Neural progenitor cell (in vitro differentiated cells): Measurements from ENCODE around the gene ARHGAP45. TPM values are rescaled to one million over a fixed set of nuclear protein-coding genes. Genes with fewer than 3 reads are reported as not detected.

ENCODE experiments used
- DNase-seq: peaks from one replicate; pipeline ENCODE4 v3.0.0-alpha.2; 2016; ENCODE audit warnings: low spot score
- H2AFZ ChIP-seq: fragments of 200-600 bp; sonication (generic); replicated peaks from 2 replicates; pipeline ENCODE4 v1.6.1; 2016; ENCODE audit warnings: antibody characterized with exemption
- H3F3A ChIP-seq: fragments of 200-600 bp; sonication (generic); 2 replicates; pipeline ENCODE4 v1.6.1; 2016; ENCODE audit warnings: antibody characterized with exemption, low read depth
- H3K27ac ChIP-seq: fragments of 200-600 bp; sonication (generic); 2 replicates; pipeline ENCODE4 v1.5.1; 2016; ENCODE audit warnings: mild to moderate bottlenecking
- H3K27me3 ChIP-seq: fragments of 200-600 bp; sonication (generic); 2 replicates; pipeline ENCODE4 v1.6.1; 2016; ENCODE audit warnings: mild to moderate bottlenecking, moderate library complexity
- H3K36me3 ChIP-seq: fragments of 200-600 bp; sonication (generic); 2 replicates; pipeline ENCODE4 v1.5.1; 2016
- H3K4me1 ChIP-seq: fragments of 200-600 bp; sonication (generic); 2 replicates; pipeline ENCODE4 v1.6.1; 2016; ENCODE audit warnings: mixed run types
- H3K4me2 ChIP-seq: fragments of 200-600 bp; sonication (generic); 2 replicates; pipeline ENCODE4 v1.6.1; 2016
- H3K4me3 ChIP-seq: fragments of 200-600 bp; sonication (generic); 2 replicates; pipeline ENCODE4 v1.5.1; 2016
- H3K79me2 ChIP-seq: fragments of 200-600 bp; sonication (generic); 2 replicates; pipeline ENCODE4 v1.6.1; 2016; ENCODE audit warnings: low read depth
- H3K9ac ChIP-seq: fragments of 200-600 bp; sonication (generic); 2 replicates; pipeline ENCODE4 v1.6.1; 2016
- H3K9me3 ChIP-seq: fragments of 200-600 bp; sonication (generic); 2 replicates; pipeline ENCODE4 v1.5.1; 2016; ENCODE audit warnings: low read depth
- H4K20me1 ChIP-seq: fragments of 200-600 bp; sonication (generic); 2 replicates; pipeline ENCODE4 v1.6.1; 2016; ENCODE audit warnings: low read depth
- H3K27ac Mint-ChIP-seq: 3 replicates; pipeline ENCODE4 v1.8.0; 2021; ENCODE audit warnings: mixed read lengths
- H3K27me3 Mint-ChIP-seq: 2 replicates; pipeline ENCODE4 v1.8.0; 2022; ENCODE audit warnings: low read depth, mild to moderate bottlenecking, inconsistent platforms, moderate library complexity, mixed read lengths; ENCODE audit not compliant: insufficient read depth
- H3K36me3 Mint-ChIP-seq: 3 replicates; pipeline ENCODE4 v1.8.0; 2021; ENCODE audit warnings: mixed read lengths
- H3K4me1 Mint-ChIP-seq: 3 replicates; pipeline ENCODE4 v1.8.0; 2021; ENCODE audit warnings: mixed read lengths
- H3K4me3 Mint-ChIP-seq: 3 replicates; pipeline ENCODE4 v1.8.0; 2021; ENCODE audit warnings: mild to moderate bottlenecking, moderate library complexity, mixed read lengths
- H3K9me3 Mint-ChIP-seq: 3 replicates; pipeline ENCODE4 v1.8.0; 2020; ENCODE audit warnings: mixed read lengths
- EZH2 ChIP-seq: fragments of 200-600 bp; sonication (generic); IDR thresholded peaks from 2 replicates; pipeline ENCODE4 v1.6.1; 2017; ENCODE audit warnings: antibody characterized with exemption, mild to moderate bottlenecking, moderate library complexity
- EZH2phosphoT487 ChIP-seq: fragments of 200-600 bp; sonication (generic); IDR thresholded peaks from 2 replicates; pipeline ENCODE4 v1.6.1; 2017; ENCODE audit warnings: antibody characterized with exemption
- total RNA-seq: library from RNA; depleted of rRNA; stranded (reverse); fragments of >200 nt; gene quantifications from 2 replicates; pipeline ENCODE4 v1.2.3, GENCODE V29; 2015; ENCODE audit warnings: low replicate concordance
- TF ChIP-seq, protein P1 (sequence below): fragments of 200-600 bp; sonication (generic); IDR thresholded peaks from 2 replicates; pipeline ENCODE4 v1.5.1; 2017; ENCODE audit warnings: antibody characterized with exemption, mild to moderate bottlenecking

ARHGAP45 gene
- total RNA-seq, 1 donor from 2014 or later: 9.6 TPM

DNA sequence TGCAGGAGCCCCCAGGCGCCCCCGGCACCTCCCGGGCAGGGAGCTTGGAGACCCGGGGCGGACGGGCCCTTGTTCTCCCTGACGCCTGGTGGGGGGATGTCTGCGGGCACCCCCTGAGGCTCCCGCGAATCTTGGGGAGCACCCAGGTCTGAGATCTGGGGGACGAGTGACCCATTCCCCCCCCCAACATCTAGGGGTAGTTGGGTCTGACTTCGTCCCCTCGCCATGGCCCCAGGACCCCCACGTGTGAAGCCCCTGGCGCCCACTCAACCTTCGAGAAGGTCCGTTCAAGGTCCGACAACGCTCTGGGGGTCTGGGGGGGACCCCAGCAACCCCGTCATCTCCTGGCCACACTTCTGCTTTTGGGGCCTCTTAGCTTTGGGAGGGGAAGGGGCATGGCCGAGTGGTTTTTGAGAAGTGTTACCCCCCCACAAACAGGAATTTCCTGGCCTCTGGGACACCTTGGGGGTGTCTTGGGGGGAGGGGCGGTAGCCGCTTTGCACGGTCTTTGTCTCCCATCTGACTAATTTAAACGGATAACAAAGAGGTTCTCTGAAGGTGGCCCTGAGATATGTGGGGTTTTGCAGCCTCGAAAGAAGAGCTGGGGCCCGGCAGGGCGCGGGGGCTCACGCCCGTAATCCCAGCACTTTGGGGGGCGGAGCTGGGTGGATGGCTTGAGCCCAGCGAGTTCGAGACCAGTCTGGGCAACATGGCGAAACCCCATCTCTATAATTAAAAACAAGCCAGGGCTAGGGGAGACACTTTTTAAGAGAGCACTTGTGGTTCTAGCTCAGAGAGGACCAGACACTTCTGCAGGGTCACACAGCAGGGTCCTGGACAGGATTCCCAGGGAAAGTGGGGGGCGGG is 40.0 kb upstream of the ARHGAP45 start:
- H3K4me2 ChIP-seq: peak overlapping the region; percentile 94
- peaks cover 51% of the 10 kb centered on the region for H3K79me2 ChIP-seq
- peaks cover 52% of the 10 kb centered on the region for H3F3A ChIP-seq
- peak overlapping the region; percentile 92 for H3K9ac ChIP-seq
- H2AFZ ChIP-seq: no peak overlapping the region
- Mint-ChIP-seq H3K36me3 (peaks cover 3% of the 10 kb centered on the region), H3K27me3 (peaks cover 3% of the 10 kb centered on the region), H3K4me3 (peak overlapping the region; percentile 96), H3K27ac (peak overlapping the region; percentile 99), H3K4me1 (peaks cover 12% of the 10 kb centered on the region), H3K9me3 (no peaks in the 10 kb centered on the region)
- H3K4me1 ChIP-seq: no peaks in the 10 kb centered on the region
- no peaks in the 10 kb centered on the region for H3K36me3 ChIP-seq
- peak; percentile 81 for DNase-seq
- peak overlapping the region; percentile 95 for H3K27ac ChIP-seq
- no peaks in the 10 kb centered on the region for H3K27me3 ChIP-seq
- H3K9me3 ChIP-seq: no peaks in the 10 kb centered on the region
- TF ChIP-seq, protein P1, sequence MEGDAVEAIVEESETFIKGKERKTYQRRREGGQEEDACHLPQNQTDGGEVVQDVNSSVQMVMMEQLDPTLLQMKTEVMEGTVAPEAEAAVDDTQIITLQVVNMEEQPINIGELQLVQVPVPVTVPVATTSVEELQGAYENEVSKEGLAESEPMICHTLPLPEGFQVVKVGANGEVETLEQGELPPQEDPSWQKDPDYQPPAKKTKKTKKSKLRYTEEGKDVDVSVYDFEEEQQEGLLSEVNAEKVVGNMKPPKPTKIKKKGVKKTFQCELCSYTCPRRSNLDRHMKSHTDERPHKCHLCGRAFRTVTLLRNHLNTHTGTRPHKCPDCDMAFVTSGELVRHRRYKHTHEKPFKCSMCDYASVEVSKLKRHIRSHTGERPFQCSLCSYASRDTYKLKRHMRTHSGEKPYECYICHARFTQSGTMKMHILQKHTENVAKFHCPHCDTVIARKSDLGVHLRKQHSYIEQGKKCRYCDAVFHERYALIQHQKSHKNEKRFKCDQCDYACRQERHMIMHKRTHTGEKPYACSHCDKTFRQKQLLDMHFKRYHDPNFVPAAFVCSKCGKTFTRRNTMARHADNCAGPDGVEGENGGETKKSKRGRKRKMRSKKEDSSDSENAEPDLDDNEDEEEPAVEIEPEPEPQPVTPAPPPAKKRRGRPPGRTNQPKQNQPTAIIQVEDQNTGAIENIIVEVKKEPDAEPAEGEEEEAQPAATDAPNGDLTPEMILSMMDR: no peak
- TF ChIP-seq EZH2: no peak
- TF ChIP-seq EZH2phosphoT487: no peak
- peak overlapping the region; percentile 92 for H3K4me3 ChIP-seq
- peaks cover 49% of the 10 kb centered on the region for H4K20me1 ChIP-seq

DNA sequence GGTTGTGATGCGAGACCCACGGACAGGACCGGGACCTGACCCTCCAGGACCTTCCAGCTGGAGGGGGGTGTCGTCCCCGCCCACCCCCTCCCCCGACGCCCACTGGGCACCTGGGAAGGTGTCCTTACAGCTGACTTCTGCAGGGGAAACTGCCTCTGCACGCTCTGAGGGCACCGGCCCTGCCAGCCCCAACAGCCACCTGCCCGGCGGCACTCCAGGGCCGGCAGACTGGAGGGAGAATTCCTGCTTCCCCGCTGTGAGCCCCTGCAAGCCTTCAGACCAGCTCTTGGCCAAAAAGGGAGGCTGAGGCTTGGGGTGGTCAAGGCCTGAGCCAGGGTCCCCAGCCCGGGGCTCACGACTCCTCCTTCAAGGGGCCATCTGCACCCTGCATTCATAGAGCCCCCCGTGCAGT is 39.3 kb upstream of the ARHGAP45 start:
- peak; percentile 63 for DNase-seq
- H3K9me3 ChIP-seq: no peaks in the 10 kb centered on the region
- Mint-ChIP-seq H3K27ac (peak overlapping the region; percentile 94), H3K4me3 (peak overlapping the region; percentile 96), H3K4me1 (peaks cover 12% of the 10 kb centered on the region), H3K9me3 (no peaks in the 10 kb centered on the region), H3K36me3 (peaks cover 9% of the 10 kb centered on the region), H3K27me3 (peaks cover 3% of the 10 kb centered on the region)
- H3K27ac ChIP-seq: peak overlapping the region; percentile 95
- peak overlapping the region; percentile 94 for H3K4me2 ChIP-seq
- H3F3A ChIP-seq: peaks cover 48% of the 10 kb centered on the region
- H3K4me3 ChIP-seq: peak overlapping the region; percentile 92
- H3K9ac ChIP-seq: peak overlapping the region; percentile 92
- TF ChIP-seq EZH2 (no peak), EZH2phosphoT487 (no peak)
- TF ChIP-seq, protein P1: no peak
- no peaks in the 10 kb centered on the region for H3K27me3 ChIP-seq
- H4K20me1 ChIP-seq: peaks cover 56% of the 10 kb centered on the region
- no peaks in the 10 kb centered on the region for H3K4me1 ChIP-seq
- H3K36me3 ChIP-seq: no peaks in the 10 kb centered on the region
- no peak overlapping the region for H2AFZ ChIP-seq
- peaks cover 51% of the 10 kb centered on the region for H3K79me2 ChIP-seq

DNA sequence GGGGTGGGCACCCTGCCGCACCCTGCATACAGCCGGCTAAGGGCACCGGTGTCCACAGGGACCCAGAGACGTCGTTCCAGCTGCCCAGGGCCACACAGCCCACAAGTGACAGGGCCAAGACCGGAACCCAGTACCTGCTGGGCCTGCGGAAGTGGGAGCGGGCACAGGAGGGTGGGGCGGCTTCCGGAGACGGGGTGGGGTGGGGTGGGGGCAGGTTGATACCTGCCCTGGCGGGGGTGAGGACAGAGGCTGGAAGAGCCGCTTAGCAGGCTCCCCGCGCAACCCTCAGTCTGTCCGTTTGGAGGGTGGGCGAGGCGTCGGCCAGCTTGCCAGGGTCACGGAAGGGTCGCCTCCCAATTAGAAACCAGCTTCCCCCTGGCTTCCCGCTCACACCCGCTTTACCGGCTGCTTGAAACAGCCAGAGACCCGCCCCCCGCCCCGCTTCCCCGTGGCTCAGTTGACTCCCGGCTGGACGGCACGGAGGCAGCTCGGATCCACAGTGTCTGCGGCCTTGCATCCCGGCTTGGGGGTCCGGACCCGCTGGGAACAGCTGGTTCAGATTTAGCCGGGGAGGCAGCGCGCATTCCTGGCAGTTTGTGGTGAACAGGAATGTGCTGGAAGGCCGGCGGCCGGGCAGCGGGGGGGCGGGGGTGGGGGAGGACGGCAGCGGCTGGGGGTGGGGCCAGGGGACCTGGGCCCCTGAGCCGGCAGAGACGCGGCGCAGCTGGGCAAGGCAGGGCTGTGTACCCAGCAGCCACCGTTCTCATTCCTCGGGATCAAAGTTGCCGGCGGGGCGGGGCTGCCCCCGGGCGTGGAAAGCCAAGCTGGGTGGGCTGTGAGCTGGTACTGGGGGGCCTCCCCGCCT is 38.7 kb upstream of the ARHGAP45 start:
- Histone ChIP-seq H3K4me1 (no peaks in the 10 kb centered on the region), H3K9ac (no peak overlapping the region), H3F3A (peaks cover 45% of the 10 kb centered on the region), H2AFZ (no peak overlapping the region), H3K79me2 (peaks cover 55% of the 10 kb centered on the region), H4K20me1 (peaks cover 60% of the 10 kb centered on the region), H3K27me3 (no peaks in the 10 kb centered on the region), H3K9me3 (no peaks in the 10 kb centered on the region), H3K4me2 (peak overlapping the region; percentile 94), H3K4me3 (peak overlapping the region; percentile 92), H3K27ac (peak overlapping the region; percentile 95), H3K36me3 (peaks cover 3% of the 10 kb centered on the region)
- TF ChIP-seq, protein P1: no peak
- TF ChIP-seq EZH2phosphoT487: peak; percentile 17
- Mint-ChIP-seq H3K27me3 (peaks cover 3% of the 10 kb centered on the region), H3K9me3 (no peaks in the 10 kb centered on the region), H3K4me3 (peak overlapping the region; percentile 82), H3K27ac (peak overlapping the region; percentile 94), H3K4me1 (peaks cover 12% of the 10 kb centered on the region), H3K36me3 (peaks cover 10% of the 10 kb centered on the region)
- DNase-seq: peak; percentile 94
